HK-2 (cell line): ENCODE data around the gene KRTAP10-11.
"Not testable (repeated sequence)": the region's sequence is repeated elsewhere in the genome, so short reads cannot be mapped to it uniquely, and the experiment has no call there.

Experiments
- DNase-seq: peaks from one replicate; pipeline ENCODE4 v3.0.0-alpha.2; 2018; ENCODE audit not compliant: unreplicated experiment

KRTAP10-11 gene

GRCh38 chr21:44646366-44647221 lies at the start of gene KRTAP10-11:
KRTAP10-11 (plus strand) TSS chr21:44646414; CDS start chr21:44646459, 45 bp downstream.
- DNase-seq = not testable (repeated sequence)

GRCh38 chr21:44598061-44598460 lies 48.2 kb upstream of the KRTAP10-11 start:
- no peak for DNase-seq

- DNase-seq = no peak
Measured at GRCh38 chr21:44599264-44600029, 46.8 kb upstream of the KRTAP10-11 start.

- DNase-seq = not testable (repeated sequence)
Measured at GRCh38 chr21:44600118-44600978, 45.9 kb upstream of the KRTAP10-11 start, which contains the start of gene KRTAP10-7. KRTAP10-7 (plus strand) TSS chr21:44600597; CDS start chr21:44600622, 25 bp downstream.

- DNase-seq = not testable (repeated sequence)
Measured at GRCh38 chr21:44601091-44601490, 45.1 kb upstream of the KRTAP10-11 start.

- DNase-seq = no peak
Measured at GRCh38 chr21:44601596-44602462, 44.4 kb upstream of the KRTAP10-11 start.

- no peak for DNase-seq
Measured at GRCh38 chr21:44602463-44602850, 43.8 kb upstream of the KRTAP10-11 start.

- DNase-seq = no peak
Measured at GRCh38 chr21:44603109-44603875, 42.9 kb upstream of the KRTAP10-11 start.

GRCh38 chr21:44603911-44604310 lies 42.3 kb upstream of the KRTAP10-11 start:
- DNase-seq = no peak

GRCh38 chr21:44606495-44606894 lies 39.7 kb upstream of the KRTAP10-11 start:
- no peak for DNase-seq

GRCh38 chr21:44609193-44609592 lies 37.0 kb upstream of the KRTAP10-11 start:
- no peak for DNase-seq

GRCh38 chr21:44610157-44610843 lies 35.9 kb upstream of the KRTAP10-11 start:
- not testable (repeated sequence) for DNase-seq

- no peak for DNase-seq
Measured at GRCh38 chr21:44611551-44611950, 34.7 kb upstream of the KRTAP10-11 start.

GRCh38 chr21:44612029-44612486 lies 34.2 kb upstream of the KRTAP10-11 start, which contains the start of gene KRTAP10-8:
KRTAP10-8 (plus strand) TSS chr21:44612079; CDS start chr21:44612101, 22 bp downstream.
- no peak for DNase-seq

GRCh38 chr21:44612669-44613229 lies 33.5 kb upstream of the KRTAP10-11 start:
- no peak for DNase-seq

- no peak for DNase-seq
Measured at GRCh38 chr21:44613386-44614155, 32.6 kb upstream of the KRTAP10-11 start.

GRCh38 chr21:44614161-44614631 lies 32.0 kb upstream of the KRTAP10-11 start:
- DNase-seq = no peak

GRCh38 chr21:44614961-44615391 lies 31.2 kb upstream of the KRTAP10-11 start:
- DNase-seq = no peak
